Transverse colon (tissue), 4 donors: ENCODE results near the gene NUP50. TPM values are rescaled to one million over a fixed set of nuclear protein-coding genes. Genes with fewer than 3 reads are reported as not detected.

Experiments
- DNase-seq: peaks from one replicate; pipeline ENCODE4 v3.0.0-alpha.2; 2019
- H3K27ac ChIP-seq, 4 donors: fragments of 200-600 bp; sonication (generic); 2 replicates each; pipeline ENCODE4 v1.5.1; 2016 to 2018; ENCODE audit warnings: inconsistent platforms in 4 of 4
- H3K27me3 ChIP-seq: fragments of 200-600 bp; sonication (generic); 2 replicates; pipeline ENCODE4 v1.5.1; 2017; ENCODE audit warnings: inconsistent platforms
- H3K36me3 ChIP-seq, 4 donors: fragments of 200-600 bp; sonication (generic); 2 replicates each; pipeline ENCODE4 v1.5.1; 2017 to 2019; ENCODE audit warnings: inconsistent platforms in 4 of 4
- H3K4me1 ChIP-seq, 4 donors: fragments of 200-600 bp; sonication (generic); 2 replicates each; pipeline ENCODE4 v1.5.1; 2017 to 2020; ENCODE audit warnings: inconsistent platforms in 4 of 4
- H3K4me3 ChIP-seq, 4 donors: fragments of 200-600 bp; sonication (generic); 1 replicate in 1 of 4; 2 replicates in 3 of 4; pipeline versions ENCODE4 v1.5.1 to v1.6.1; 2017 to 2019; ENCODE audit warnings: inconsistent platforms in 4 of 4
- H3K9me3 ChIP-seq, 2 donors: fragments of 200-600 bp; sonication (generic); 2 replicates each; pipeline ENCODE4 v1.5.1; 2017 to 2019; ENCODE audit warnings: inconsistent platforms in 2 of 2
- CTCF ChIP-seq, 5 experiments: fragments of 200-600 bp in 3 of 5; fragments of 450-650 bp in 2 of 5; sonication (generic) in 3 of 5; IDR thresholded peaks; 1 replicate in 2 of 5; 2 replicates in 3 of 5; pipeline ENCODE4 v1.5.1; 2016 to 2017; ENCODE audit warnings: antibody characterized with exemption in 5 of 5, inconsistent platforms in 3 of 5, mild to moderate bottlenecking in 2 of 5, moderate library complexity in 1 of 5
- EP300 ChIP-seq: sonication (generic); formaldehyde crosslinking; IDR thresholded peaks from one replicate; pipeline ENCODE4 v1.6.1; 2017; ENCODE audit warnings: antibody characterized with exemption, low read depth
- POLR2A ChIP-seq: fragments of 450-650 bp; IDR thresholded peaks from one replicate; pipeline ENCODE4 v1.6.1; 2016; ENCODE audit warnings: antibody characterized with exemption, mild to moderate bottlenecking, moderate library complexity
- POLR2AphosphoS5 ChIP-seq, 3 donors: sonication (generic); formaldehyde crosslinking; IDR thresholded peaks; one replicate each; pipeline ENCODE4 v1.6.1; 2016; ENCODE audit warnings: antibody characterized with exemption in 3 of 3
- WGBS, 2 donors: methylation state at CpG; one replicate each; pipeline ENCODE4 v1.1.5; 2018; ENCODE audit warnings: low coverage in 1 of 2; 5-methylcytosine and 5-hydroxymethylcytosine counted together
- in situ Hi-C, 4 donors: fragments of 200-750 bp; cut with MboI; loops; one replicate each; pipeline versions ENCODE4 v1.15.0 to v1.15.1; 2017; ENCODE audit warnings: low sequenced_read_pairs in 3 of 4, low pct_ligation_motif_present in 1 of 4, low pct_unique_long_range_greater_than_20kb in 1 of 4
- intact Hi-C: fragments of 100-400 bp; cut with DNase I; formaldehyde crosslinking; loops from one replicate; pipeline ENCODE4 v1.15.1; 2023; ENCODE audit warnings: low total_unique reads
- total RNA-seq, 4 donors: library from RNA; depleted of rRNA; stranded (reverse); fragments of >200 nt; gene quantifications; one replicate each; pipeline ENCODE4 v1.1.0, GENCODE V29; 2016

NUP50 gene
- total RNA-seq, 4 donors from 2014 or later = 47.0 to 152 (median 73.5) TPM

GRCh38 chr22:45203150-45203951 lies 39.6 kb downstream of the NUP50 start:
- no peak for DNase-seq
- Histone ChIP-seq H3K36me3 (no peaks in the 10 kb centered on the region), H3K4me3 (no peak overlapping the region), H3K27me3 (no peaks in the 10 kb centered on the region), H3K9me3 (no peaks in the 10 kb centered on the region), H3K27ac (no peak overlapping the region), H3K4me1 (peaks cover 0 to 15% (median 10%) of the 10 kb centered on the region in 4 donors)
- 96% methylated on average over 40 of the region's 40 CpGs; no CpG with 5 or more reads in 1 of the 2 donors for WGBS, 2 donors
- TF ChIP-seq EP300 (no peak), CTCF (IDR thresholded peaks at IDR 0.05) (no peak), POLR2A (no peak), POLR2AphosphoS5 (IDR thresholded peaks at IDR 0.05) (no peak)
- intact Hi-C loops (no loop called here), in situ Hi-C loops (no loop called here)

- H3K4me1 ChIP-seq = peaks cover 0 to 15% (median 10%) of the 10 kb centered on the region in 4 donors
- H3K27ac ChIP-seq = no peak overlapping the region
- in situ Hi-C loops (no loop called here), intact Hi-C loops (no loop called here)
- H3K9me3 ChIP-seq = no peaks in the 10 kb centered on the region
- WGBS, 2 donors = 92% methylated on average over 13 of the region's 13 CpGs; no CpG with 5 or more reads in 1 of the 2 donors
- DNase-seq = no peak
- no peak for TF ChIP-seq CTCF (IDR thresholded peaks at IDR 0.05)
- TF ChIP-seq POLR2AphosphoS5 (IDR thresholded peaks at IDR 0.05) = no peak
- no peak for TF ChIP-seq EP300
- TF ChIP-seq POLR2A = no peak
- no peaks in the 10 kb centered on the region for H3K27me3 ChIP-seq
- no peaks in the 10 kb centered on the region for H3K36me3 ChIP-seq
- no peak overlapping the region for H3K4me3 ChIP-seq
These were observed 40.5 kb downstream of the NUP50 start for GRCh38 chr22:45204241-45204640.

GRCh38 chr22:45204819-45205218 lies 41.1 kb downstream of the NUP50 start:
- Histone ChIP-seq H3K36me3 (no peaks in the 10 kb centered on the region), H3K27me3 (no peaks in the 10 kb centered on the region), H3K9me3 (no peaks in the 10 kb centered on the region), H3K27ac (no peak overlapping the region), H3K4me1 (peaks cover 0 to 15% (median 10%) of the 10 kb centered on the region in 4 donors), H3K4me3 (no peak overlapping the region)
- intact Hi-C loops (no loop called here), in situ Hi-C loops (no loop called here)
- 91% methylated on average over 14 of the region's 14 CpGs; no CpG with 5 or more reads in 1 of the 2 donors for WGBS, 2 donors
- TF ChIP-seq POLR2AphosphoS5 (IDR thresholded peaks at IDR 0.05) = no peak
- no peak for TF ChIP-seq POLR2A
- no peak for TF ChIP-seq CTCF (IDR thresholded peaks at IDR 0.05)
- no peak for TF ChIP-seq EP300
- no peak for DNase-seq

GRCh38 chr22:45205276-45205925 lies 41.7 kb downstream of the NUP50 start:
- Histone ChIP-seq H3K9me3 (no peaks in the 10 kb centered on the region), H3K4me1 (peaks cover 0 to 16% (median 11%) of the 10 kb centered on the region in 4 donors), H3K27ac (no peak overlapping the region), H3K4me3 (no peak overlapping the region), H3K36me3 (peaks cover 0 to 3% (median 0%) of the 10 kb centered on the region in 4 donors), H3K27me3 (no peaks in the 10 kb centered on the region)
- intact Hi-C loops = no loop called here
- TF ChIP-seq POLR2A (no peak), EP300 (no peak), POLR2AphosphoS5 (IDR thresholded peaks at IDR 0.05) (no peak), CTCF (IDR thresholded peaks at IDR 0.05) (no peak)
- in situ Hi-C loops = no loop called here
- no peak for DNase-seq
- 92 to 100% methylated on average over 2 to 16 of the region's 20 CpGs for WGBS, 2 donors
